Measurements from ENCODE around the gene ANGPTL8.

DNA sequence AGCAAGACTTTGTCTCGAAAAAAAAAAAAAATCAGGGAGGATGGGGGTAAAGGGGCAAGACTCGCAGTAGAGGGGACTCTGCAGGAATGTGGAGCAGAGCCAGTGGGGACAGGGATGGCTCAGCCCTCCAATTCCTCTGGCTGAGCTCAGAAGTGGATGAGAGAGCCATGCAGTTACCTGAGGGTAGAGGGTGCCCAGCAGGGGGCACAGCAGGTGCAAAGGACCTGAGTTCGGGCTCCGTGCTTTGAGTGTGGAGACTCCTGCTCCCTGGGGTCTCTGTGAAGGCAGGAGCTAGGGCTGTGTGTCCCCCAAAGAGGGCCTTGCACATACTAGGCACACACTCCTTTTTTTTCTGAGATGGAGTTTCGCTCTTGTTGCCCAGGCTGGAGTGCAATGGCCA is 15.2 kb downstream of the ANGPTL8 start:
- TF ChIP-seq ZNF274 (IDR thresholded peaks at IDR 0.05; ENCODE audit: low read depth, low read length) (no peak), YY1 (IDR thresholded peaks at IDR 0.05; ENCODE audit: insufficient read depth, insufficient read length) (no peak), SUZ12 (IDR thresholded peaks at IDR 0.05; ENCODE audit: extremely low read depth, insufficient read depth, insufficient read length) (no peak)

Measured in NT2/D1 (cell line).